HG02938 (cell line): ENCODE measurements around the gene MICU1.
"Not testable (repeated sequence)": the region's sequence is repeated elsewhere in the genome, so short reads cannot be mapped to it uniquely, and the experiment has no call there.

ENCODE experiments used
- ATAC-seq: cut with Tn5 transposase; IDR thresholded peaks from one replicate; pipeline ENCODE4 v1.9.1; 2021; ENCODE audit warnings: mild to moderate bottlenecking, moderate library complexity; ENCODE audit not compliant: unreplicated experiment

MICU1 gene

DNA sequence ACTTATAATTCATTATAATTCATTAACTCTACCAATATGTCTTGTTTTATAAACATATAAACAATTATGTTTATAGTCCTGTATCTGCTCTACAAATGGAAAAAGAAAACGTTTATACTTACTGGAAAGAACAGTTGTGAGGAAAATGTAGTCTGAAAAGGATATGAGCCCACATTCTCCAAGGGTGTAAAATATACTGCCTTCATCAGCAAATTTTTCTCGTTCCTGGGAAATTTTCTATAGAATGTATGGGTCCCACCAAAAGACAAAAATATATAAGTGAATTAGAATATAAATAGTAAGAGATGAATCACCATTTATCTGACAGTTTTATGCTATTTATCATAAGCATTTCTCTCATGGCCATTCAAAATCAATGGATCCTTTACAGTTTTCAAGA, 117.8 kb downstream of the MICU1 start:
- ATAC-seq, result no peak

GRCh38 chr10:72506474-72506873, 119.4 kb downstream of the MICU1 start:
- no peak for ATAC-seq

- ATAC-seq, result no peak
Observed at GRCh38 chr10:72505435-72505834, 120.4 kb downstream of the MICU1 start.

DNA sequence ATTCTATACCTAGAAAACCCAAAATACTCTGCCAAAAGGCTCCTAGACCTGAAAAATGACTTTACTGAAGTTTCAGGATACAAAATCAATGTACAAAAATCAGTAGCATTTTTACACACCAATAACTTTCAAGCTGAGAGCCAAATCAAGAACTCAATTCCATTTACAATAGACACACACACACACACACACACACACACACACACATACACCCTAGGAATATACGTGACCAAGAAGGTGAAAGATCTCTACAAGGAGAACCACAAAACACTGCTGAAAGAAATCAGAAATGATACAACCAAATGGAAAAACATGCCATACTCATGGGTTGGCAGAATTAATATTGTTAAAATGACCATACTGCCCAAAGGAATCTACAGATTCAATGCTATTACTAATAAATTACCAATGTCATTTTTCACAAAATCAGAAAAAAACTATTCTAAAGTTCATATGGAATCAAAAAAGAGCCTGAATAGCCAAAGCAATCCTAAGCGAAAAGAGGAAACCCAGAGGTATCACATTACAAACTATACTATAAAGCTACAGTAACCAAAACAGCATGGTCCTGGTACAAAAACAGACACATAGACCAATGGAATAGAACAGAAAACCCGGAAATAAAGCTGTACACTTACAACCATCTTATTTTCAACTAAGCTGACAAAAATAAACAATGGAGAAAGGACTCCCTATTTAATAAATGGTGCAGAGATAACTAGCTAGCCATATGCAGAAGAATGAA, 122.0 kb downstream of the MICU1 start:
- no peak for ATAC-seq

DNA sequence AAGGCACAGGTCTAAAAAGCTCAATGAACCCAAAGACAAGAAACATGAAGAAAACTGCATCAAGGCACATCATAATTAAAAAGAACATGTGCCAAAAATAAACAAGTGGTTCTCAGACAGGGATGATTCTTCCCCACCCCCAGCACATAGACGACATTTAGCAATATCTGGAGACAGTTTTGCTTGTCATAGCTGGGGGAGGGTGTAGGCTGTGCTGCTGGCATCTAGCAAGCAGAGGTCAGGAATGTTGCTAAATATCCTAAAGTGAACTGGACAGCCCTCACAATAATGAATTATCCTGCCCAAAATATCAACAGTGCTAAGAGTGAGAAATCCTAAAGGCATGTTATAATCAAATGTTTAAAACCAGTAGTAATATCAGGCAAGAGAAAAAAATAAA, 122.6 kb downstream of the MICU1 start:
- ATAC-seq, result no peak

GRCh38 chr10:72502581-72502980, 123.3 kb downstream of the MICU1 start:
- ATAC-seq, result no peak

GRCh38 chr10:72499701-72500100, 126.2 kb downstream of the MICU1 start:
- no peak for ATAC-seq

- no peak for ATAC-seq
Observed at GRCh38 chr10:72490951-72491350, 134.9 kb downstream of the MICU1 start.

- ATAC-seq, result no peak
Observed at GRCh38 chr10:72487521-72487920, 138.4 kb downstream of the MICU1 start.

DNA sequence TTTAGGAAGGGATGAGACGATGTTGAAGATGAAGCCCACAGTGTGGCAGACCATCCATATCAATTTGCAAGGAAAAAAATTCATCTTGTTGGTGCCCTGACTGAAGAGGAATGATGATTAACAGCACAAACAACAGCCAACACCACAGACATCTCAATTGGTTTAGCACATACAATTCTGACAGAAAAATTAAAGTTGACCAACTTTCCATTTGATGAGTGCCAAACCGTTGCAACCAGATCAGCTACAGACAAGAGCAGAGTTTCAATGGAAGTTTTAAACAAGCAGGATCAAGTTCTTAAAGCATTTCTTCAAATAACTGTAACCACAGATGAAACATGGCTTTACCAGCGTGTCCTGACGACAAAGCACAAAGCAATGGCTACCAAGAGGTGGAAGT, 138.8 kb downstream of the MICU1 start:
- ATAC-seq, result no peak

- no peak for ATAC-seq
Observed at GRCh38 chr10:72485701-72486100, 140.2 kb downstream of the MICU1 start.

- no peak for ATAC-seq
Observed at GRCh38 chr10:72484521-72484920, 141.4 kb downstream of the MICU1 start.

DNA sequence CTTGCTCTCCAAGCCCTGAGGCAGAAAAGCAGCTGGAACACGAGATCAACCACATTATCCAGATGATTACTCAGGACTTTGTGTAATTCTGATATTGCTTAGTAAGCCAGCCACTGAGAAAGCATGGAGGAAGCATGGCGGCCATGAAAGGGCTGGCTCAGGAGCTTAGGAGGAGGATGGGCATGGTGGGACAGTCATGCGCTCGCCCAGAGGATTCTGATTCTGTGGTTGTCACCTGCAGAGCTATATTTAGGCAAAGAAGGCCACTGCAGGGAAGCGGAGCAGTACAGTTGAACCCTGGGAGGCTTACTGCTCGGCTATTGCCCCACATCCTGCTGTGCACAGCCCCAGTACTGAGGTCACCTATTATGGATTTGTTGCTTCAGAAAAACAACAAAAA, 142.4 kb downstream of the MICU1 start:
- ATAC-seq, result no peak

- no peak for ATAC-seq
Observed at GRCh38 chr10:72480861-72481260, 145.0 kb downstream of the MICU1 start.

GRCh38 chr10:72477463-72477862, 148.4 kb downstream of the MICU1 start:
- ATAC-seq, result no peak

- ATAC-seq, result no peak
Observed at GRCh38 chr10:72472306-72472705, 153.6 kb downstream of the MICU1 start.

- no peak for ATAC-seq
Observed at GRCh38 chr10:72470666-72471065, 155.2 kb downstream of the MICU1 start.

- not testable (repeated sequence) for ATAC-seq
Observed at GRCh38 chr10:72467064-72467463, 158.8 kb downstream of the MICU1 start.

DNA sequence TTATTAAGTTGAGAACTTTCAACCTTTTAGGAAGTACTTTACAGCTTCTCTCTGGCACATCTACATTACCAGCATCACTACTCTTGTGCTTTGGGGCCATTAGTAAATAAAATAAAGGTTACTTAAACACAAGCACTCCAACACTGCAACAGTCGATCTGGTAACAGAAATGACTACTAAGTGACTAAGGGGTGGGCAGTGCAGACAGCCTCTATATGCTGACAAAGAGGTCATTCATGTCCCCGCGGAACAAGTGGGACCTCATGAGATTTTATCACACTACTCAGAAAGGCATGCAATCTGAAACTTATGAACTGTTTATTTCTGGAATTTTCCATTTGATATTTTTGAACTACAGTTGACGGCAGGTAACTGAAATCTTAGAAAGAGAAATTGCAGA, 159.9 kb downstream of the MICU1 start:
- ATAC-seq, result no peak

GRCh38 chr10:72464438-72464837, 161.4 kb downstream of the MICU1 start:
- no peak for ATAC-seq

- no peak for ATAC-seq
Observed at GRCh38 chr10:72462261-72462660, 163.6 kb downstream of the MICU1 start.

- ATAC-seq, result no peak
Observed at GRCh38 chr10:72461085-72461484, 164.8 kb downstream of the MICU1 start.

GRCh38 chr10:72460284-72460876, 165.5 kb downstream of the MICU1 start:
- no peak for ATAC-seq
